ENCODE measurements around the gene PUSL1.

Gene PUSL1

GRCh38 chr1:1275836-1276235, 32.6 kb upstream of the PUSL1 start:
- DNase-seq: no peak
- intact Hi-C loops (cut with DNase I): no loop called here

- intact Hi-C loops (cut with DNase I): no loop called here
- DNase-seq: no peak
Measured at GRCh38 chr1:1278620-1279019, 29.8 kb upstream of the PUSL1 start.

- DNase-seq: peak in 1 of 10 donors; percentile 58
- intact Hi-C loops (cut with DNase I): no loop called here
Measured at GRCh38 chr1:1279028-1279427, 29.4 kb upstream of the PUSL1 start.

GRCh38 chr1:1280782-1281481, 27.5 kb upstream of the PUSL1 start:
- intact Hi-C loops (cut with DNase I): no loop called here
- peak in 1 of 10 donors; percentile 75 for DNase-seq

GRCh38 chr1:1281533-1282321, 26.7 kb upstream of the PUSL1 start:
- intact Hi-C loops (cut with DNase I): no loop called here
- DNase-seq: peak in 1 of 10 donors; percentile 82

- intact Hi-C loops (cut with DNase I): no loop called here
- peak in 2 of 10 donors; percentile 15 to 74 for DNase-seq
Measured at GRCh38 chr1:1282998-1283397, 25.4 kb upstream of the PUSL1 start.

- intact Hi-C loops (cut with DNase I): no loop called here
- DNase-seq: peak in 2 of 10 donors; percentile 38 to 86
Measured at GRCh38 chr1:1283821-1284220, 24.6 kb upstream of the PUSL1 start.

- DNase-seq: peak in 1 of 10 donors; percentile 78
- intact Hi-C loops (cut with DNase I): no loop called here
Measured at GRCh38 chr1:1284221-1285101, 23.9 kb upstream of the PUSL1 start.

GRCh38 chr1:1285102-1285571, 23.3 kb upstream of the PUSL1 start:
- DNase-seq: peak in 1 of 10 donors; percentile 79
- intact Hi-C loops (cut with DNase I): no loop called here

- peak in 2 of 10 donors; percentile 25 to 83 for DNase-seq
Measured at GRCh38 chr1:1285611-1286311, 22.6 kb upstream of the PUSL1 start.

GRCh38 chr1:1286313-1287261, 21.8 kb upstream of the PUSL1 start:
- DNase-seq: peak in 3 of 10 donors; percentile 9 to 79 (median 24)
- intact Hi-C loops (cut with DNase I): no loop called here

More at GRCh38 chr1:1285611-1286311, 22.6 kb upstream of the PUSL1 start:
- intact Hi-C loops (cut with DNase I): no loop called here

GRCh38 chr1:1287288-1288110, 20.9 kb upstream of the PUSL1 start:
- intact Hi-C loops (cut with DNase I): no loop called here
- DNase-seq: peak in 2 of 10 donors; percentile 24 to 84

- intact Hi-C loops (cut with DNase I): loop anchor here (10.0 kb wide), 1 partner anchor 845 kb away; no protein-coding TSS in a partner anchor
- peak in 5 of 10 donors; percentile 61 to 93 (median 73) for DNase-seq
Measured at GRCh38 chr1:1290238-1290731, 18.1 kb upstream of the PUSL1 start.

GRCh38 chr1:1291023-1291528, 17.3 kb upstream of the PUSL1 start:
- intact Hi-C loops (cut with DNase I): loop anchor here (10.0 kb wide), 1 partner anchor 844 kb away; no protein-coding TSS in a partner anchor
- DNase-seq: peak in 2 of 10 donors; percentile 10 to 91

GRCh38 chr1:1291548-1292441, 16.6 kb upstream of the PUSL1 start:
- DNase-seq: peak in 8 of 10 donors; percentile 45 to 94 (median 68)

GRCh38 chr1:1292442-1292779, 16.0 kb upstream of the PUSL1 start:
- peak in 1 of 10 donors; percentile 5 for DNase-seq
- intact Hi-C loops (cut with DNase I): loop anchor here (10.0 kb wide), 1 partner anchor 842 kb away; no protein-coding TSS in a partner anchor

More at GRCh38 chr1:1291548-1292441, 16.6 kb upstream of the PUSL1 start:
- intact Hi-C loops (cut with DNase I): loop anchor here (10.0 kb wide), 1 partner anchor 843 kb away; no protein-coding TSS in a partner anchor

All from posterior cingulate gyrus (tissue), 11 donors.